GM21367 (cell line): ENCODE results near the gene C2orf81.

Experiments
- ATAC-seq: cut with Tn5 transposase; IDR thresholded peaks from one replicate; pipeline ENCODE4 v1.9.1; 2021; ENCODE audit not compliant: unreplicated experiment

Gene C2orf81

GRCh38 chr2:74391209-74391579 is 30.2 kb downstream of the C2orf81 start:
- peak; percentile 11 for ATAC-seq

GRCh38 chr2:74390606-74391005 is 30.8 kb downstream of the C2orf81 start:
- ATAC-seq: no peak

GRCh38 chr2:74387346-74387745 is 34.1 kb downstream of the C2orf81 start:
- no peak for ATAC-seq

- ATAC-seq: no peak
Observed at GRCh38 chr2:74385396-74385795, 36.0 kb downstream of the C2orf81 start.

- ATAC-seq: no peak
Observed at GRCh38 chr2:74384051-74384450, 37.4 kb downstream of the C2orf81 start.

GRCh38 chr2:74383254-74383653 is 38.2 kb downstream of the C2orf81 start:
- no peak for ATAC-seq

GRCh38 chr2:74381751-74382150 is 39.7 kb downstream of the C2orf81 start:
- ATAC-seq: no peak

- ATAC-seq: peak; percentile 64
Observed at GRCh38 chr2:74379851-74380789, 41.3 kb downstream of the C2orf81 start, which contains the start of gene DCTN1. TSS of gene DCTN1 (minus strand) at chr2:74380311. CDS start at chr2:74380037, 274 bp downstream.

- ATAC-seq: no peak
Observed at GRCh38 chr2:74378007-74378406, 43.4 kb downstream of the C2orf81 start.

GRCh38 chr2:74375838-74376237 is 45.6 kb downstream of the C2orf81 start:
- ATAC-seq: no peak

- ATAC-seq: no peak
Observed at GRCh38 chr2:74374509-74375205, 46.8 kb downstream of the C2orf81 start.

GRCh38 chr2:74373985-74374384 is 47.4 kb downstream of the C2orf81 start:
- no peak for ATAC-seq

- ATAC-seq: no peak
Observed at GRCh38 chr2:74373221-74373676, 48.2 kb downstream of the C2orf81 start.

- ATAC-seq: no peak
Observed at GRCh38 chr2:74372674-74373073, 48.7 kb downstream of the C2orf81 start.

- no peak for ATAC-seq
Observed at GRCh38 chr2:74371421-74371820, 50.0 kb downstream of the C2orf81 start.

- no peak for ATAC-seq
Observed at GRCh38 chr2:74369976-74370375, 51.4 kb downstream of the C2orf81 start.

GRCh38 chr2:74368499-74368898 is 52.9 kb downstream of the C2orf81 start:
- no peak for ATAC-seq

GRCh38 chr2:74367789-74368188 is 53.6 kb downstream of the C2orf81 start:
- no peak for ATAC-seq

GRCh38 chr2:74366036-74366435 is 55.4 kb downstream of the C2orf81 start:
- no peak for ATAC-seq

- no peak for ATAC-seq
Observed at GRCh38 chr2:74364533-74365505, 56.6 kb downstream of the C2orf81 start.
